HCEC 1CT (cell line): ENCODE data around the gene IRF2.

Experiments used
- DNase-seq: peaks from one replicate; pipeline ENCODE4 v3.0.0-alpha.2; 2017

IRF2 gene

DNA sequence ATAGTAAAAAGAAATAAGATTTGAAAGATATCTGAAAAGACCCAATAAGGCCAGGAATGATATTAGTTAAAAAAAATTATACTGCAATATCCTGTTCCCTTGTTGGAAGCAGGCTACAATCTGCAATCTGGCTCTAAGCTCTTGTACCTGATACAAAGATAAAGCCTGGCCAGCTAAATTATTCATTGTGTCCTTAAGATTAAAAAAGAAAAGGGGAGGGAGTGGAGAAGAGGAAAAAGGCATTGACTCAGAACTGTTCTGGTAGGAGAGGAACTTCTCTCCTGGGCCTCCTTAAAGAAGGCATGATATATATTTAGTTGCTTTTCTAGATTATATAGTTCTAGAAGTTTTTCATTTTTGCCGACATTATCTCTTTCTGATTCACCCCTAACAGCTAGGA, 46.7 kb downstream of the IRF2 start:
- no peak for DNase-seq

DNA sequence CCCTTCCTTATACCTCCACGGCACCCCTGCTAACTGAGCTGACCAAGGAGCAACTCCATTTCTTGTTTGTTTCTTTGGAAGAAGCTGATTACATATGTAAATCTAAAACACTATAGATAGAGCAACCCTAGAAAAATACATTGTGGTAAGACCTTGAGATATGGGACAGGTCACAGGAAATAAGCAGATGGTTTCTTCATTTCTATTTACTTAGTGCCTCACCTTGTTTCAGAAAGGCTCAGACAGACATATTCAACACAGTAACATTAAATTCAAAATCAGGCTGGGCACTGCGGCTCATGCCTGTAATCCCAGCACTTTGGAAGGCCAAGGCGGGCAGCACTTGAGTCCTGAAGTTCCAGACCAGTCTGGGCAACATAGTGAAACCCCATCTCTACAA, 47.3 kb downstream of the IRF2 start:
- DNase-seq, result no peak

DNA sequence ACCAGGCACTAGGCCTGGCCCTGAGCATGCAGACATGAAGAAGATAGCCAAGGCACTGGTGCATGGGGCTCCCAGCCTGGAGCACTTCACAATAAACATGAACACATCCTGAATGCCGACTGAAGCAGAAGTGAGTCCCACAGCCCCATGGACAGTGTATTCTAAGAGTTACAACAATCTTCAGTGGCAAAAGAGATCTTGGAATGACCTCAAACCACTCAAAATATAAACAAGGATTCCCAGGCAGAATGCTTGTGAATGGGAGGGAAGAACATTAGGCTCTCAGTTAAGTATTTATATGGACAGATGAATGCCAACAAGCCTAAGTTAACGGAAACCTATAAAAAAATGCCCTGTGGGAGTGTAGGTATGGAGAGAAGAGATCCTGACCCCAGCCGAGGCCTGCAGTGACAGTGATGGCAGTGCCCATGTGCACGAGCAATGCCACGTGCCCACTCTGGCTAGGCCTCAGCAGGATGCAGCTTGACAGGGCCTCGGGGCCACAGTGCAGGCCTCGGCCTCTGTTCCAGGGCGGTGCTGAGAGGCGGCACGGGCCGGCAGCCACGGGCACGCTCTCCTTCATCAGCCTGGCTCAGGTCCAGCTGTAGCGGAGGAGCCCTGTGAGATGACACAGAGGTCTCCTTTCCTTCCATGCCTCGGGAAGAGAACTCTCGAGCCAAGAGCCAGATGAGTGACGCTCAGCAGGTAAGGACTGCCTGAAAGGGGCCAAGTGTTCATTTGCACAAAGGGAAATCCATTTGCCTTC, 49.2 kb downstream of the IRF2 start:
- no peak for DNase-seq

GRCh38 chr4:184424279-184424678, 50.1 kb downstream of the IRF2 start:
- DNase-seq, result no peak

DNA sequence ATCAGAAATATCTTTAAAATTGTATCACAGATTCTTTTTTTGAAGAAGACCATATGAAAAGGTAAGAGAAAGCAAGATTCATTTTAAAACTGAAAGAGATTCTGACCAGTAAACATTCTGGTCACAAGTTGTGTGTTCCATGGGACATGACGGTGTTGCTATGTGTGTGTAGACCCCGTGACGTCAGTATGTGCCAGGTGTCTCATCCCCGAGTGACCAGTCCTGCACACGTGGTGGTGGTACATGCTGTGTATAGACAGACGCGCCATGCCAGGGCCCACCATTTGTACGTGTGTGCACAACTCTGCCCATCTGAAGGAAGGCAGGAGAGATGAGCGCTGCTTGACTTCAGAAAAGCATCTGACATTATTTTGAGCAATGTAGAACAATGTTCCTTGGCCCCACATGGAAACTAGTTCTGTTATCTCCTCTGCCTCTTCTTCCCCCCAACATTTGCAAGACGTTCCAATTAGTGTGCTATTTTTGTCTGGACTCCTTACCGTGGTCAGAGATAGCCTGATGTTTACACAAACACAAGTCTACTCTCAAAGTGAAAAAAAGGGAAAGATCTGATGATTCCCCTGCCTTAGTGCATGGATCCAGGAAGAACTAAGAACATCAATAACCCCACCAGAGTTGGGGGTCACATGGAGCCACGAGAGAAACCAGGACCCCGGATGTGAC, 51.2 kb downstream of the IRF2 start:
- DNase-seq, result no peak

DNA sequence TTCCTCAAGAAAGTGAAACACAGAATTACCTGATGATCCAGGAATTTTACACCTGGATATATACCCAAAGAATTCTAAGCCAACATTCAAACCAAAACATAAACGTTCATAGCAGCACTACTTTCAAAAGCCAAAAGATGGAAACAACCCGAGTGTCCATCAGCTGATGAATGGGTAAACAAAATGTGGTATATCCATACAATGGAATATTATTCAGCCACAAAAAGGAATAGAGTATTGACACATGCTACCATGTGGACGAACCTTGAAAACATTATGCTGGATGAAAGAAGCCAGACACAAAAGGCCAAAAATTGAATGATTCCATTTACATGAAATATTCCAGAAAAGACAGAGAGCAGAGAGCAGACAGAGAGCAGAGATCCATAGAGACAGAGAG, 52.0 kb downstream of the IRF2 start:
- DNase-seq, result no peak

DNA sequence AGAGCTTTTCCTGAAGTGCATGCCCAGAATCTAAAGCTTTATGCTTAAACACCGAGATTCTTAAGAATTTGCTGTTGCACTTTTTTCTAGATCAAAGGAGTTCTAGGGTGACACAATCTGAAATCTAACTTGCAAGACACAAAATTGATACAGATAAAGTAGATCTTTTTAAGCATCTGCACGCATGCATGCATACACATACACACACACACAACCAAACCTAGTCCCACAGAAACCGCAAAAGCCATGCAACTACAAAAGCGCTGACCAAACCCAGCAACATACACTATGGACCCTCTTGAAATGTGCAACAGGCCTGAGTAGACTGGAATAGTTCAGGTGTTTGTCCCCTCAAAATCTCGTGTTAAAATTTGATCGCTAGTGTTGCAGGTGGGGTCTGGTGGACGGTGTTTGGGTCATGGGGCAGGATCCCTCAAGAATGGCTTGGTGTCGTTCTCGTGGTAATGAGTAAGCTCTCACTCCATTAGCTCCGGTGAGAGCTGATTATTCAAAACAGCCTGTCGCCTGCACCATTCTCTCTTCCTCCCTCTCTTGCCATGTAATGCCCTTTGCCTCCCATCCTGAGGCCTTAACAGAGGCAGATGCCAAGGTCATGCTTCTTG, 52.7 kb downstream of the IRF2 start:
- no peak for DNase-seq

DNA sequence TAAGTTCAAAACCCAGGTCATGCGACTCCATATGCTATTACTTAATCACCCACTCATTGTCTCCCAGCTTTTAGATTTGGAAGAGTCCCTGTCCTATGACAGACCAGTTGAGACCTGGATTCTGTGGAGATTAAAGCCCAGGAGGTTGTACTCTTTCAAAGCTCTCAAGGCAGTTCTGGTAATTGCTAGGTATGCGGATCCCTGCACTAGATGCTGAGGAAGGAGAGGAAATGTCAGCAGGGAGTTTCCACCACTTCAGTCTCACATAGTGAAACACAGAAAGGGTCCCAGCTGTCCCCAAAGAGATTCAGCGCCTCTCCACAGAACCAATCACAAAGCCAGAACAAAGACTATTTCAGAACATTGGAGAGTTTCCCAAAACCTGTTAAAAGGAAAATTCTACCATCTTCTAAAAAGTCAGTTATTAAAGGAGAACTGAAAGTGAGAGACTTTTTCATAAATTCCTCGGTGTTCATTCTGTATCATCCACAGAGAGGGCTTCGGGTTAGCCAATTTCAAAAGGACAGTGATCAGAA, 53.4 kb downstream of the IRF2 start:
- no peak for DNase-seq

- no peak for DNase-seq
Observed at GRCh38 chr4:184420402-184420801, 53.9 kb downstream of the IRF2 start.

GRCh38 chr4:184419976-184420375, 54.4 kb downstream of the IRF2 start:
- no peak for DNase-seq

DNA sequence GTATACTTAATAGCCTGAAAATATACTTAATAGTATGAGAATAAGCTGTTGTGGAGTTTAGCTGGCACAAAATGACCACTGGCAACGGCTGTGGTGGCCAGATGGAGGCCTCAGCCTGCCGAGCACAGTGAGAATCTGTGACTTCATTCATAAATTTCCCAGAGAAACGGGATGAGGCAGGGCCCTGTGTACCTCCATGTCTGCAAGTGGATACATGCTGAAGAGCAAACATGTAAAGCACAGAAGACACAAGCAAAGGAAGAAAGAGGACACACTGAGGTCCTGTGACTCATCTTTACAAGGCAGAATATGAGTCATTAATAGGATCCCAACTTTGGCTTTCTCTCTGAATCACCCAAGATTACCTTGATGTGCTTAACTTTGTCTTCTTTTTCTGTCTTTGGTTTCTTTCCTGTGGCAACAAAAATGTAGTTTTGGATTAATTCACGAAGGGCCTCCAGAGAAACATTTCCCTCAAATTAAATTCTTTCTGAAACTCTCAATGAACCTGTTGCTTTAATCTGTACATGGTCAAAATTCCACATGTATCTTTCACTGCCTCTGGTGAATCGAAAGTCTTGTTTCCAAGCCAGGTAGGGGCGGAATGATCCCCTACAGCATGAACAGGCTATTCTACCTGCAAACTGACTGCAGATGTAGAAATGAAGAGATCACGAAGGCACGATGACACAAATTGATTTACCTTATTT, 56.4 kb downstream of the IRF2 start:
- DNase-seq, result peak; percentile 79

DNA sequence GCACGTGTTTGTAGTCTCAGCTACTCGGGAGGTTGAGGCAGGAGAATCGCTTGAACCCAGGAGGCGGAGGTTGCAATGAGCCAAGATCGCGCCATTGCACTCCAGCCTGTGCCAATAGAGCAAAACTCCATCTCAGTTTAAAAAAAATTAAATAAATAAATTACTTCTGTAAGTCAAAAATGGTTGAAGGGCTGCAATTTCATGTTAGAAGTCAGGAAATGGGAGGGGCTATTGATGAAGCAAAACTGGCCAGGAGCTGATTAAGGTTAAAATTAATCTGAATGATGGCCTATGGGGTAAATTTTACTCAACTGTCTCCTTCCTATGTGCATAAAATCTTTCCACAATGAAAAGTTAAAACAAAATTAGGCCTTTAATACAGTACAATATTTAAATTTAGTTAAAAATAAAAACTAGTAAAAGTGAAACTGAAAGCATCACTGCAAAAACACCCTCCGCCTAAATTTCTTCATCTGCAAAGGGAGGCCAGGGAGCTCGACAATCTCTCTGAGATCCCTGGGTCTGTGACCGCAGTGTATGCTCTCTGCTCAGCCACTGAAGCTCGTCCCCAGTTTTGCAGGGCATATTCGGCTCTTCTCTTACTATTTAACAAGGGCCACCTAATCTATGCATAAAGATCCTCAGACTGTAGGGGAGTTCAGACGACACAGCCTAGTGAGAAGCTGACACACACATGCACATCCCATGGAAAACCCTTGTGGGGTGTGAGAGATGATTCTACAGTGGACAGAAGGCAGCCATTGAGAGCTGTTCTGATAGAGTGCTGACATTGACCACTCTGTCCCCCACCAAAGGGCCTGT, 57.2 kb downstream of the IRF2 start:
- DNase-seq, result no peak

DNA sequence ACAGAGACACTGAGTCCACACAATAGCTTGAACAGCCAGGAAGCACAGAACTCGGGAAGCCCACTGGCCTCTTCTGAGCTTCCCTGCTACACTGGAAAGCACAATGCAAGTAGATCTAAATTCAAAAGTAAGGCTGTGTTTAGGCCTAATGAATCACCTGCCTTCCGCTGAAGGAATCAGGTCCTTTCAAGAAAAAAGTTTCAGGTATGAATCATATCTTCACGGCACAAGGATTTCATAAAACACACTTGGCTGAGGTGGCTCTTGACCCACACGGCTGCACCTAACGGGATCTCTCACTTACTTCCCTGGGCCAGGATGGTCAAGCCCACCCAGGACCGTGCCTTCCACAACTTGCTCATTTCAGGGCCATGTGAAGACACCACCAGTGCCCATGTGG, 59.3 kb downstream of the IRF2 start:
- no peak for DNase-seq

DNA sequence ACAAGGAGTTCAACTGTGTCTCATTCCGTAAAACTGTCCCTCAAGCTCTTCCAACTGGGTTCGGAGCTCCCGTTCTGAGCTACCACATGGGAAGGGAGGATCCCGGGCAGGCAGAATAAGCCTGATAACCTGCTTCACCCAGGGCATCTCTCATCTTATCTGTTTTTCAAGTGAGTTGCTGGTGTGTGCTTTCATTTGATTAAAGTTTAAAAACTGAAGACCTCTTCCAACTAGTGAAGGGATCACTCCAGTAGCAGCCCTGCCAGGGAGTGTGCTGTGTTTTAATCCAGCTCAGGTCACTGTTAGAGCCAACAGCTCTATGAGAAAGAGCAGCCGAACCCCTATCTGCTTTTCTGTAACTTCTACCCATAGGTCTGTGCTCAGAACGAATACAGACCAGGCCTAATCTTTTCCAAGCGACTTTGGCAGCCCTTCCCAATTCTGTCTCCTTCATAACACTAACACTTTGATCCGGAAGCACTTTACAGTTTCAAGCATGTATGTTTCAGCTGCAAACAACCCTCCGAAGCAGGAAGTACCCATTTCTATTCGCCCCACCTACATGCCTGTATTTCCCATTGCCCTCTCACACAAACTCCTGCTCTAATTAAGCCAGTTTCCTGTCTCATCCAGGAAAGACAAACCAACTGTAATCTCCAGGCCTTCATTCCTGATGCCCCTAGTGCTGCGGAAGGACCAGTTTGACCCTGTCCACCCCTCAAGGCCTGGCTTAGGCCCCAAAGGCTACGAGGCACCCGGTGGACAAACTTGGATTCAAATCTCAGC, 60.9 kb downstream of the IRF2 start:
- DNase-seq, result no peak

GRCh38 chr4:184410748-184411147, 63.6 kb downstream of the IRF2 start:
- no peak for DNase-seq

DNA sequence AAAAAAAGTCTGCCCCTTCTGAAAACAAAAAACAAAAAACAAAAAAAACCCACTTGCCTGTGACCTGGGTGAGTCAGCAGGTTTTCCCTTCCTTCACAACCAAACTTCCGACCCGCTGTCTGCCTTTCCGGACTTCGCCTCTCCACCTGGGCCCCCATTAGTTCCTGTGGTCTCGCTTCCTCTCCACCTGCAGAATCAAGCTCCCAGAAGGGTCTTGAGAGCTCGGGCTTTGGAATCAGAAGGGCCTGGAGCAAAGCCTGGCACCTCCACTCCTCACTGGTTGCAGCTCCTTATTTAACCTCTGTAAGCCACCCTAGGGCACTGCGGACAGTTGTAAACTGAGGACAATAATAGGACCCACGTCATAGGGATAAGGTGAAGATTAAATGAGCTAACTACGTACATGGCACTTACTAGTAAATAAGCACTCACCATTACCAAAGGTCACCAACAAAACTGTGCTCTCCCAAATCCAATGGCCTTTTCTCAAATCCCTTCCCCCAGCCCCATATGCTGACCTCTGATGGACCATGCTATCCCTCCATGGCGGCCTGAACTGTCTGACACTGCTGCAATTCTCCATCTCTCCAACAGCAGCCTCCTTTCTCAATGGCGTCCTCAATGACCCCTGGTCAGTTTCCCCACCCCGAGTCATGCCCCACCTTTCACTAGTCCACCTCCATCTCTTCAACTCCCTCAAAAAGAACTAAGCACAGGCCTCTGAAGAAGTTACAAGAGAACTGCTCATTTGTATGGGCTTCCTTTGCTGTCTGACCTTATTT, 64.2 kb downstream of the IRF2 start:
- no peak for DNase-seq

DNA sequence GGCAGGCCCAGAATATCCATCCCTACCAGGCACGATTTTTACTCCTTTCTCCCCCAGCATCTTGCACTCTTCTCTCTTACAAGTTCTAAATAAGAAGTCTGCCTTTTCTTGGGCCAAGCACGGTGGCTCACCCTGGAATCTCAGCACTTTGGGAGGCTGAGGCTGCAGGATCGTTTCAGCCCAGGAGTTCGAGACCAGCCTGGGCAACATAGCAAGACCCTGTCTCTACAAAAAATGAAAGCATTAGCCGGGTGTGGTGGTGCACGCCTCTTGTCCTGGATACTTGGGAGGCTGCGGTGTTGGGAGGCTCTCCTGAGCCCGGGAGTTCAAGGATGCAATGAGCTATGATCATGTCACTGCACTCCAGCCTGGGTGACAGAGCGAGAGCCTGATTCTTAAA, 64.8 kb downstream of the IRF2 start:
- DNase-seq, result no peak

DNA sequence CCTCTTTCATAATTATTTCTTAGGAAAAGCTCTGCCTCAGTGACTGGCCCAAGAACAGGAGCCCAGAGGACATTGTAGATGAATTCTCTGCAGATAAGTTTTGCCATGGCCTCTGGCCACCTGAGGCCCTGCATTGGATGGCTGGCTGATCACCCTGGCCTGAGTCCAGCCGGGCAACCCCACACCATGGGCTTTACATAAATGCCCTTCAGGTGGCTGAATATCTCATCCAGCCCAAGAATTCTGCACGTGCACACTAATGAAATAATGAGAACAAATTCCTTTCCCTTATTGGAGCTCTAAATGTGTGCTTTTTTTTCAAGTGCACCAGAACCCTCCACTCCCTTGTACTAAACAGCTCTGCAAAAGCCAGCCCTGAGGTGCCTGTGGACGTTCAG, 65.7 kb downstream of the IRF2 start:
- DNase-seq, result no peak

GRCh38 chr4:184408021-184408683, 66.2 kb downstream of the IRF2 start:
- DNase-seq, result peak; percentile 60

DNA sequence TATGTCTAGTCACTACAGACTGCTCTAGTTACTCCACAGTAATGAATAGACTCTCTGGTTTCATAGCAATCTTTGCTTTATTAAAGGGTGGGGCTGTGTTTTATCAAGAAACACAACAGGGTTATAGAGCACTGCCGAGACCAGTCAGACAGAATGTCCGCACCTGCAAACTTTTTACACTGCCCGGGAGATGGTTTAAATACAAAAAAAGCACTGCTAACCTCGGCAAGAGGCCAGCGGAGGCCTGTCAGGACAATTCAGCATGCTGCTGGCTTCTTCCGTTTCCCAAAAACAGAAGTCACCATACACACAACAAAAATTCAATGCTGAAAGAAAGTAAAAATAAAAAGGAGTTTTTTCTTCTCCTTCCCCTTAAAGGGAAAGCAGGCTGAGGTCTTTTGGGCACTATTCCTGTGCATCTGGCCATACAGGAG, 67.4 kb downstream of the IRF2 start:
- no peak for DNase-seq
